ENCODE data around the gene BPIFB4. TPM values are rescaled to one million over a fixed set of nuclear protein-coding genes. Genes with fewer than 3 reads are reported as not detected.

Gene BPIFB4
- total RNA-seq, 1 donor from 2014 or later, result not detected

DNA sequence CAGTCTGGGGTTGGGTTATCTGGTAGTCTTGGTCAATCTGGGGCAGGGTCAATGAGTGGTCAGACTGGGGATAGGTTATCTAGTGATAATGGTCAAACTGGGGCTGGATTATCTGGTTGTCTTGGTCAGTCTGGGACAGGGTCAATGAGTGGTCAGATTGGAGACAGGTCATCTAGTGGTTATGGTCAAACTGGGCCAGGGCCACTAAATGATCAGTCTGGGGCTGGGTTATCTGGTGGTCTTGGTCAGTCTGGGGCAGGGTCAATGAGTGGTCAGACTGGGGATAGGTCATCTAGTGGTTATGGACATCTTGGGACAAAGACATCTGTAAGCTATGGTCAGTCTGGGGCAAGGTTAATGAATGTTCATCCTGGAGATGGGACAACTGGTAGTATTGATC lies 60.0 kb downstream of the BPIFB4 start:
- no peaks in the 10 kb centered on the region for H3K36me3 ChIP-seq (ENCODE audit: control insufficient read depth in 3 of 3, insufficient read depth in 3 of 3, low read length in 3 of 3)
- H3K9me3 ChIP-seq (ENCODE audit: control insufficient read depth in 3 of 3, low read length in 3 of 3), result peaks cover 0 to 3% (median 2%) of the 10 kb centered on the region in 3 donors
- H3K9ac ChIP-seq (ENCODE audit: low read depth in 1 of 3, low read length in 3 of 3), result no peak overlapping the region
- H3K4me1 ChIP-seq (ENCODE audit: control insufficient read depth in 3 of 3, insufficient read depth in 3 of 3, low read length in 3 of 3), result no peaks in the 10 kb centered on the region
- peaks cover 1 to 19% (median 13%) of the 10 kb centered on the region in 3 donors for H3K27me3 ChIP-seq (ENCODE audit: control insufficient read depth in 3 of 3, insufficient read depth in 3 of 3, low read length in 3 of 3)
- H3K27ac ChIP-seq (ENCODE audit: low read depth, low read length), result no peak overlapping the region
- no peak overlapping the region for H3K4me3 ChIP-seq (ENCODE audit: low read length in 3 of 3)

DNA sequence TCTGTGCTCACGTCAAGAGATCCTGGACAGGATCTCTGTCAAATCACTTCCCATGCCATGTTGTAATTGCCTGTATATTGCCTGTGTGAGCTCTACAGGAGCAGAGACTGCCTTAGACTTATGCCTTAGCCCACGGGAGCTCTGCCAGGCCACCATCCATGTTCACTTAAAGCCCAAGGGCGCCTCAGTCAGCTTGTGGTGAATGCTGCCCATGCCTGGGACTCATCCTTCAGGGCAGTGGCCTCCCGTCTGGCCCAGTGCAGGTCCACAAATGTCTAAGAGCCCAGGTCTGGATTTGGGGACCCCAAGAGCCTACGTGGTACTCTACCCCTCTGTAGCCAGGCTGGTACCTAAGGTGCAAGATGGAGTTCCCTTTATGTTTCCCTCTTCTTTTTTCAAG lies 66.1 kb downstream of the BPIFB4 start:
- H3K27ac ChIP-seq (ENCODE audit: low read depth, low read length), result no peak overlapping the region
- H3K9me3 ChIP-seq (ENCODE audit: control insufficient read depth in 3 of 3, low read length in 3 of 3), result no peaks in the 10 kb centered on the region
- H3K36me3 ChIP-seq (ENCODE audit: control insufficient read depth in 3 of 3, insufficient read depth in 3 of 3, low read length in 3 of 3), result no peaks in the 10 kb centered on the region
- H3K27me3 ChIP-seq (ENCODE audit: control insufficient read depth in 3 of 3, insufficient read depth in 3 of 3, low read length in 3 of 3), result peaks cover 0 to 10% (median 9%) of the 10 kb centered on the region in 3 donors
- no peaks in the 10 kb centered on the region for H3K4me1 ChIP-seq (ENCODE audit: control insufficient read depth in 3 of 3, insufficient read depth in 3 of 3, low read length in 3 of 3)
- no peak overlapping the region for H3K4me3 ChIP-seq (ENCODE audit: low read length in 3 of 3)
- H3K9ac ChIP-seq (ENCODE audit: low read depth in 1 of 3, low read length in 3 of 3), result no peak overlapping the region

DNA sequence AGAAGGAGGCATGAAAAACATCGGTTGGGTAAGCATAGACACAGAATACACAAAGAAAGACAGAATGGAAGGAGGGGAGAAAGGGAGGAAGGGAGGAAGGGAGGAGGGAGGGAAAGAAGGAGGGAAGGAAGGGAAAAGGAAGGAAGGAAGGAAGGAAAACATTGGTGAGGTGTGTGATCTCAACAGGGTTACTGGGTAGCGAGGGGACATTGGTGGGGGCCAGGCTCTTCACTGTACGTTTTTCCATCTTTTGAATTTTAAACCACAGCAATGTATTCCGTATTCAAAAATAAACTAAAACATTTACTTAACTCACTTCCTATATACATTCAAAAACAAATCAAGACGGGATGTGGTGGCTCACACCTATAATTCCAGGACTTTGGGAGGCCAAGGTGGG lies 67.9 kb downstream of the BPIFB4 start:
- H3K9me3 ChIP-seq (ENCODE audit: control insufficient read depth in 3 of 3, low read length in 3 of 3), result no peaks in the 10 kb centered on the region
- H3K27ac ChIP-seq (ENCODE audit: low read depth, low read length), result no peak overlapping the region
- no peaks in the 10 kb centered on the region for H3K36me3 ChIP-seq (ENCODE audit: control insufficient read depth in 3 of 3, insufficient read depth in 3 of 3, low read length in 3 of 3)
- peaks cover 0 to 15% (median 14%) of the 10 kb centered on the region in 3 donors for H3K27me3 ChIP-seq (ENCODE audit: control insufficient read depth in 3 of 3, insufficient read depth in 3 of 3, low read length in 3 of 3)
- H3K4me3 ChIP-seq (ENCODE audit: low read length in 3 of 3), result no peak overlapping the region
- H3K9ac ChIP-seq (ENCODE audit: low read depth in 1 of 3, low read length in 3 of 3), result no peak overlapping the region
- no peaks in the 10 kb centered on the region for H3K4me1 ChIP-seq (ENCODE audit: control insufficient read depth in 3 of 3, insufficient read depth in 3 of 3, low read length in 3 of 3)

DNA sequence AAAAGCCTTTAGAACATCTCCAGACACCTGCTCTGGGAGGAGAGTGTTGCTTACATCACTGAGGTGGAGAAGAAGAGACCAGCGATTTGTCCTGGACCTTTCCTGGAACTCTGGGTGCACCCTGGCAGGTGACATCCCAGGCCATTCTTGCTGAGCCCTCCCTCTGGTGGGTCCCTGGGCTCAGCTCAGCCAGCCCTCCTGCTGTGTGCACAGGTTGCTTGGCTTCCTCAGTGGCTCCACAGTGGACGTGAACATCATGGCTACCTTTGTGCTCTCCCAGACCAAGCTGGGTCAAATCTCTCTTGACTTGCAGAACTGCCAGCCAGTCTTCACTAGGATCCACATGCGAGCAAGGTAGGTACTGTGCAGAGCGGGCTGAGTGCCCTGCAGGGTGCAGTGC lies 68.6 kb downstream of the BPIFB4 start:
- no peak overlapping the region for H3K27ac ChIP-seq (ENCODE audit: low read depth, low read length)
- H3K4me1 ChIP-seq (ENCODE audit: control insufficient read depth in 3 of 3, insufficient read depth in 3 of 3, low read length in 3 of 3), result no peaks in the 10 kb centered on the region
- H3K9me3 ChIP-seq (ENCODE audit: control insufficient read depth in 3 of 3, low read length in 3 of 3), result no peaks in the 10 kb centered on the region
- H3K36me3 ChIP-seq (ENCODE audit: control insufficient read depth in 3 of 3, insufficient read depth in 3 of 3, low read length in 3 of 3), result no peaks in the 10 kb centered on the region
- no peak overlapping the region for H3K9ac ChIP-seq (ENCODE audit: low read depth in 1 of 3, low read length in 3 of 3)
- H3K27me3 ChIP-seq (ENCODE audit: control insufficient read depth in 3 of 3, insufficient read depth in 3 of 3, low read length in 3 of 3), result peaks cover 1 to 17% (median 16%) of the 10 kb centered on the region in 3 donors
- H3K4me3 ChIP-seq (ENCODE audit: low read length in 3 of 3), result no peak overlapping the region

DNA sequence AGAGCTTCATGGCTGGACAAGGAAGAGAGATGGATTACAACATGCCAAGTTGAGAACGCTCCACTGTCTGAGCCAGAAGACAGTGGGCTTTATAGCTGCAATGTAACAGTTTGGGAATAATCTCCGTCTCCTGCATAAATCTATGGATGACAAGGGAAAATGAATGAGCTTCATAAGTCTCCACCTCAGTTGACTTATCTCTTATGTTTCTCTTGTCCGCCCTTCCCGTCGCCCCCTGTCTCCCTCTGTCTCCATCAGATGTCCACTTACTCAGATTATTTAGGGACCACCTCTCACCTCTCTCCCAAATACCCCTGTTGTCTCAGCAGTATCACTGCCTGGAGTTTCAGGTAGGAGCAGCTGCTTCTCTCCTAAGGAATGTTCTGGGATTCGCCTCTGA lies 74.8 kb downstream of the BPIFB4 start:
- H3K4me3 ChIP-seq (ENCODE audit: low read length in 3 of 3), result no peak overlapping the region
- H3K36me3 ChIP-seq (ENCODE audit: control insufficient read depth in 3 of 3, insufficient read depth in 3 of 3, low read length in 3 of 3), result no peaks in the 10 kb centered on the region
- H3K4me1 ChIP-seq (ENCODE audit: control insufficient read depth in 3 of 3, insufficient read depth in 3 of 3, low read length in 3 of 3), result no peaks in the 10 kb centered on the region
- peaks cover 16 to 27% (median 18%) of the 10 kb centered on the region in 3 donors for H3K27me3 ChIP-seq (ENCODE audit: control insufficient read depth in 3 of 3, insufficient read depth in 3 of 3, low read length in 3 of 3)
- H3K27ac ChIP-seq (ENCODE audit: low read depth, low read length), result no peak overlapping the region
- no peak overlapping the region for H3K9ac ChIP-seq (ENCODE audit: low read depth in 1 of 3, low read length in 3 of 3)
- no peaks in the 10 kb centered on the region for H3K9me3 ChIP-seq (ENCODE audit: control insufficient read depth in 3 of 3, low read length in 3 of 3)

DNA sequence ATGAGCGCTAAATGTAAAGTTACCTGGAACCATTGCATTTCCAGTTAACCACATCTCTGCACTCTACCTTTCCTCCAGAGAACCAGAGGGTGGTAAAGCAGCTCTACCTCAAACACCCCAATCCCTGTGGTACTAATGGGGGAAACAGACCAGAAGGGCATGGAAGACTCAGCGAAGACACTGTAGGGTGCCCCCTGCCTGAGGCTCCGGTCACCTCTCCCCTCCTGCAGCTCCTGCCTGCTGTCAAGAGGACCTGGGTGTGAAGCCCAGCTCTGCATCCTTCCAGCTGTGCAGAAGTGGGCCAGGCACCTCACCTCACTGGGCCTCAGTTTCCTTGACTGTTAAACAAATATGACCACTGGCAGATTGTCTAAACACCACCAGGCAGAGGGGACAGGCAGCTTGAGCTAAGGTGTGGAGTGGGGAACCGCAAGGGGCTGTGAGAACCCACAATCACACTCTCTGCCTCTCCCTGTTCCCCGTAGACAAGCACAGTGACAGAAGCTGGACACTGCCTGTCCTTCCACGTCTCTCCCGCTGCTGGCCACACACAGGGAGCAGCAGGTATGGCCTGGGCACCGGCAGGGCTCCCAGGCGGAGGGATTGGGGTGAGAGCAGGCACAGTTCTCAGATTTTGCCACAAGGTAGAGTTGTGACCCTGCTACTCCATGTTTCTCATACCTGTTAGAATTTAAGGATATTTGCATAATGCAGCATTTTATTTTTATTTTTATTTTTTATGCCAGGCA lies 79.4 kb downstream of the BPIFB4 start:
- no peaks in the 10 kb centered on the region for H3K4me1 ChIP-seq (ENCODE audit: control insufficient read depth in 3 of 3, insufficient read depth in 3 of 3, low read length in 3 of 3)
- no peak overlapping the region for H3K27ac ChIP-seq (ENCODE audit: low read depth, low read length)
- no peaks in the 10 kb centered on the region for H3K9me3 ChIP-seq (ENCODE audit: control insufficient read depth in 3 of 3, low read length in 3 of 3)
- H3K36me3 ChIP-seq (ENCODE audit: control insufficient read depth in 3 of 3, insufficient read depth in 3 of 3, low read length in 3 of 3), result no peaks in the 10 kb centered on the region
- H3K9ac ChIP-seq (ENCODE audit: low read depth in 1 of 3, low read length in 3 of 3), result no peak overlapping the region
- no peak overlapping the region for H3K4me3 ChIP-seq (ENCODE audit: low read length in 3 of 3)
- peaks cover 8 to 18% (median 14%) of the 10 kb centered on the region in 3 donors for H3K27me3 ChIP-seq (ENCODE audit: control insufficient read depth in 3 of 3, insufficient read depth in 3 of 3, low read length in 3 of 3)

DNA sequence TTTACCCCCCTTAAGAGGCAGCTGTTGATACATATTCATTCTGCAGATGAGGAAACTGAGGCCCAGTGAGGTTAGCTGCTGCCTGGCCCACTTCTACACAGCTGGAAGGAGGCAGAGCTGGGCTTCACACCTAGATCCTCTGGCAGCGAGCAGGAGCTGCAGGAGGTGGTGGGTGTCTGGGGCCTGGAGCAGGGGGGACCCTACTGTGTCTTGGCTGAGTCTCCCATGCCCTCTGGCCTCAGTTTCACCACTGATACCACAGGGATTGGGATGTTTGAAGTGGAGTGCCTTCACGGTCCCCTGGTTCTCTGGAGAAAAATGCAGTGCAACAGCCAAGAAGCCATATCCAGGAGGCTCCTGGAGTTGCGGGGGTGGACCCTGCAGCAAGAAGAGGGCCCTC lies 80.3 kb downstream of the BPIFB4 start:
- Histone ChIP-seq H3K27ac (ENCODE audit: low read depth, low read length) (no peak overlapping the region), H3K4me1 (ENCODE audit: control insufficient read depth in 3 of 3, insufficient read depth in 3 of 3, low read length in 3 of 3) (no peaks in the 10 kb centered on the region), H3K27me3 (ENCODE audit: control insufficient read depth in 3 of 3, insufficient read depth in 3 of 3, low read length in 3 of 3) (peaks cover 8 to 12% (median 11%) of the 10 kb centered on the region in 3 donors), H3K4me3 (ENCODE audit: low read length in 3 of 3) (no peak overlapping the region), H3K9ac (ENCODE audit: low read depth in 1 of 3, low read length in 3 of 3) (no peak overlapping the region), H3K9me3 (ENCODE audit: control insufficient read depth in 3 of 3, low read length in 3 of 3) (no peaks in the 10 kb centered on the region), H3K36me3 (ENCODE audit: control insufficient read depth in 3 of 3, insufficient read depth in 3 of 3, low read length in 3 of 3) (no peaks in the 10 kb centered on the region)

DNA sequence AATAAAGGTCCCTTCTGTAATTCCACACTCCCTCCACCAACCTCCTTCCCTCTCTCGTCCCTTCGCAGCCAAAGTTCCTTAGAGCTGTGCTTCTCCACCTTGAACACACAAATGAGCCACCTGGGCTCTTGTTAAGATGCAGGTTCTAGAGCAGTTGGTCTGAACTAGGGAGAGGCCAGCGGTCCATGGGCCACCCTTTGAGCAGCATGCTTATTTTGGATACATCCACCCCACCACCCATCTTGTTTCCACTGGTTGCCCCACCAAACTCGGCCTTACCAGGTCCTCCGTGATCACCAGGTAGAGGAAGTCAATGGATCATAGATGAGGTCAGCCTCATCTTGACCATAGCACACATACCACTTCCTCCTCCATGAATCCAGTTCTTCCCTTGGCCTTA lies 81.2 kb downstream of the BPIFB4 start:
- H3K27ac ChIP-seq (ENCODE audit: low read depth, low read length), result no peak overlapping the region
- no peak overlapping the region for H3K4me3 ChIP-seq (ENCODE audit: low read length in 3 of 3)
- peaks cover 0 to 5% (median 3%) of the 10 kb centered on the region in 3 donors for H3K4me1 ChIP-seq (ENCODE audit: control insufficient read depth in 3 of 3, insufficient read depth in 3 of 3, low read length in 3 of 3)
- peaks cover 7 to 12% (median 11%) of the 10 kb centered on the region in 3 donors for H3K27me3 ChIP-seq (ENCODE audit: control insufficient read depth in 3 of 3, insufficient read depth in 3 of 3, low read length in 3 of 3)
- no peaks in the 10 kb centered on the region for H3K36me3 ChIP-seq (ENCODE audit: control insufficient read depth in 3 of 3, insufficient read depth in 3 of 3, low read length in 3 of 3)
- H3K9ac ChIP-seq (ENCODE audit: low read depth in 1 of 3, low read length in 3 of 3), result no peak overlapping the region
- no peaks in the 10 kb centered on the region for H3K9me3 ChIP-seq (ENCODE audit: control insufficient read depth in 3 of 3, low read length in 3 of 3)

Other genes starting within 250 kb of the BPIFB4 start
- gene EFCAB8, start 220.7 kb upstream of the BPIFB4 start, total RNA-seq, result not detected
- gene SUN5, start 75.2 kb upstream of the BPIFB4 start, total RNA-seq, result not detected
- not detected for gene BPIFB2, start 71.9 kb upstream of the BPIFB4 start, total RNA-seq
- gene BPIFB6, start 48.0 kb upstream of the BPIFB4 start, total RNA-seq, result not detected
- gene BPIFB3, start 25.7 kb upstream of the BPIFB4 start, total RNA-seq, result not detected
- not detected for gene BPIFA2, start 88.5 kb downstream of the BPIFB4 start, total RNA-seq
- not detected for gene BPIFA3, start 137.7 kb downstream of the BPIFB4 start, total RNA-seq
- not detected for gene BPIFA1, start 156.4 kb downstream of the BPIFB4 start, total RNA-seq
- not detected for gene BPIFB1, start 203.6 kb downstream of the BPIFB4 start, total RNA-seq